Endodermal cell (in vitro differentiated cells): ENCODE measurements around the gene ZNF614. TPM values are rescaled to one million over a fixed set of nuclear protein-coding genes. Genes with fewer than 3 reads are reported as not detected.

Source experiments
- DNase-seq: peaks from one replicate; pipeline ENCODE4 v3.0.0-alpha.2; 2017
- H3K27ac ChIP-seq: 2 replicates; pipeline ENCODE4 v1.5.1; 2013; ENCODE audit warnings: mild to moderate bottlenecking, low read depth, low read length, moderate library complexity
- H3K27me3 ChIP-seq: 2 replicates; pipeline ENCODE4 v1.6.1; 2013; ENCODE audit warnings: mild to moderate bottlenecking, low read length, moderate library complexity; ENCODE audit not compliant: insufficient read depth, control insufficient read depth, poor library complexity, severe bottlenecking
- H3K36me3 ChIP-seq: 2 replicates; pipeline ENCODE4 v1.7.0; 2013; ENCODE audit warnings: mild to moderate bottlenecking, low read length, moderate library complexity; ENCODE audit not compliant: control insufficient read depth, insufficient read depth
- H3K4me1 ChIP-seq: one replicate; pipeline ENCODE4 v1.7.0; 2013; ENCODE audit warnings: low read length; ENCODE audit not compliant: control insufficient read depth, insufficient read depth
- H3K4me3 ChIP-seq: 2 replicates; pipeline ENCODE4 v1.5.1; 2013; ENCODE audit warnings: mild to moderate bottlenecking, low read length, moderate library complexity
- H3K9ac ChIP-seq: 2 replicates; pipeline ENCODE4 v1.6.1; 2013; ENCODE audit warnings: mild to moderate bottlenecking, low read length, moderate library complexity; ENCODE audit not compliant: poor library complexity, severe bottlenecking; ENCODE audit errors: extremely low read depth
- H3K9me3 ChIP-seq: 2 replicates; pipeline ENCODE4 v1.6.1; 2013; ENCODE audit warnings: mild to moderate bottlenecking, low read length, moderate library complexity; ENCODE audit not compliant: control insufficient read depth
- H3K27ac Mint-ChIP-seq: 2 replicates; pipeline ENCODE4 v1.8.0; 2020; ENCODE audit warnings: mixed read lengths
- H3K27me3 Mint-ChIP-seq: 2 replicates; pipeline ENCODE4 v1.8.0; 2021; ENCODE audit warnings: mild to moderate bottlenecking, mixed read lengths; ENCODE audit not compliant: insufficient read depth
- H3K36me3 Mint-ChIP-seq: 2 replicates; pipeline ENCODE4 v1.8.0; 2020; ENCODE audit warnings: low read depth, mixed read lengths
- H3K4me1 Mint-ChIP-seq: 2 replicates; pipeline ENCODE4 v1.8.0; 2020; ENCODE audit warnings: mixed read lengths
- H3K4me3 Mint-ChIP-seq: 2 replicates; pipeline ENCODE4 v1.8.0; 2020; ENCODE audit warnings: mild to moderate bottlenecking, moderate library complexity, mixed read lengths
- H3K9me3 Mint-ChIP-seq: 2 replicates; pipeline ENCODE4 v1.8.0; 2020; ENCODE audit warnings: mild to moderate bottlenecking, mixed read lengths
- WGBS, 2 experiments: methylation state at CpG; one replicate each; pipeline versions ENCODE4 v1.1.5 to v1.1.7; 2013; ENCODE audit warnings: missing lambda C conversion rate in 2 of 2, mixed read lengths in 1 of 2; ENCODE audit not compliant: insufficient coverage in 1 of 2, insufficient read length in 1 of 2; 5-methylcytosine and 5-hydroxymethylcytosine counted together
- total RNA-seq, 2 donors: library from RNA; stranded (reverse); fragmentation: NEBNext Ultra II Directional in 1 of 2; extraction: Animal tissue kit (Norgen Biotek cat#: 25700) in 1 of 2; gene quantifications; 2 replicates in 1 of 2; 3 replicates in 1 of 2; pipeline ENCODE4 v1.2.1, GENCODE V29; 2021
- TF ChIP-seq, protein P1 (sequence below): fragments of 200-600 bp; sonication (generic); conservative IDR thresholded peaks from 2 replicates; pipeline ENCODE4 v1.5.0; 2021; ENCODE audit warnings: antibody characterized with exemption, mild to moderate bottlenecking

Gene ZNF614
- total RNA-seq, 2 donors from 2014 or later, result 46.2 to 66.7 TPM

DNA sequence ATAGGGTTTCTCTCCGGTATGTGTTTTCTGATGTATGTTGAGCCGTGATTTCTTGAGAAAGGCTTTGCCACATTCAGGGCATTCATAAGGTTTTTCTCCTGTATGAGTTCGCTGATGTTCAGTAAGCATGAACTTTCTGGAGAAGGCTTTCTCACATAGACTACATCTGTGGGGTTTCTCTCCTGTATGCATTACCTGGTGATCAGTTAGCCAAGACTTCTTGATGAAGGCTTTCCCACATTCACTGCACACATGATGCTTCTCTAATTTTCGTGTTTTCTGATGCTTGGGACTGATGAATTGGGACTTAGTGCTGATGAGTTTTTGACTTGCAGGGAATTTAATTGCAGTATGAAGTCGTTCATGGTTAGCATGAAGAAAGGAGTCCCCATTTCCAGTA, 62.6 kb downstream of the ZNF614 start:
- Mint-ChIP-seq H3K27ac (no peak overlapping the region), H3K4me1 (peaks cover 7% of the 10 kb centered on the region), H3K36me3 (peaks cover 86% of the 10 kb centered on the region), H3K27me3 (peaks cover under 1% of the 10 kb centered on the region), H3K4me3 (no peak overlapping the region), H3K9me3 (peaks cover 94% of the 10 kb centered on the region)
- WGBS, 2 experiments, result 93 to 96% methylated on average over 3 to 5 of the region's 5 CpGs
- TF ChIP-seq, protein P1, sequence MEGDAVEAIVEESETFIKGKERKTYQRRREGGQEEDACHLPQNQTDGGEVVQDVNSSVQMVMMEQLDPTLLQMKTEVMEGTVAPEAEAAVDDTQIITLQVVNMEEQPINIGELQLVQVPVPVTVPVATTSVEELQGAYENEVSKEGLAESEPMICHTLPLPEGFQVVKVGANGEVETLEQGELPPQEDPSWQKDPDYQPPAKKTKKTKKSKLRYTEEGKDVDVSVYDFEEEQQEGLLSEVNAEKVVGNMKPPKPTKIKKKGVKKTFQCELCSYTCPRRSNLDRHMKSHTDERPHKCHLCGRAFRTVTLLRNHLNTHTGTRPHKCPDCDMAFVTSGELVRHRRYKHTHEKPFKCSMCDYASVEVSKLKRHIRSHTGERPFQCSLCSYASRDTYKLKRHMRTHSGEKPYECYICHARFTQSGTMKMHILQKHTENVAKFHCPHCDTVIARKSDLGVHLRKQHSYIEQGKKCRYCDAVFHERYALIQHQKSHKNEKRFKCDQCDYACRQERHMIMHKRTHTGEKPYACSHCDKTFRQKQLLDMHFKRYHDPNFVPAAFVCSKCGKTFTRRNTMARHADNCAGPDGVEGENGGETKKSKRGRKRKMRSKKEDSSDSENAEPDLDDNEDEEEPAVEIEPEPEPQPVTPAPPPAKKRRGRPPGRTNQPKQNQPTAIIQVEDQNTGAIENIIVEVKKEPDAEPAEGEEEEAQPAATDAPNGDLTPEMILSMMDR, result no peak
- Histone ChIP-seq H3K9ac (no peak overlapping the region), H3K4me3 (peak overlapping the region; percentile 73), H3K4me1 (peaks cover 3% of the 10 kb centered on the region), H3K36me3 (peaks cover 83% of the 10 kb centered on the region), H3K27ac (no peak overlapping the region), H3K27me3 (no peaks in the 10 kb centered on the region), H3K9me3 (peaks cover 96% of the 10 kb centered on the region)
- no peak for DNase-seq

Other genes starting within 250 kb of the ZNF614 start
- not detected for gene FPR3, start 233.2 kb downstream of the ZNF614 start, total RNA-seq
- gene ZNF577, start 140.4 kb downstream of the ZNF614 start, total RNA-seq, result 10 to 100 TPM; 25.8 to 31.1 TPM
- 10 to 100 TPM; 61.0 to 69.3 TPM for gene ZNF649, start 123.4 kb downstream of the ZNF614 start, total RNA-seq
- gene ZNF613, start 100.9 kb downstream of the ZNF614 start, total RNA-seq, result 10 to 100 TPM; 17.5 to 22.5 TPM
- gene ZNF350, start 41.5 kb downstream of the ZNF614 start, total RNA-seq, result 10 to 100 TPM in 1 of 2 donors, 1 to 10 TPM in 1; 8.3 to 11.2 TPM
- 10 to 100 TPM; 19.3 to 29.1 TPM for gene ZNF615, start 20.2 kb downstream of the ZNF614 start, total RNA-seq
- gene ZNF432, start 20.5 kb upstream of the ZNF614 start, total RNA-seq, result 10 to 100 TPM; 21.3 to 31.0 TPM
- gene ZNF841, start 67.4 kb upstream of the ZNF614 start, total RNA-seq, result 10 to 100 TPM; 27.3 to 37.7 TPM
- gene ZNF616, start 111.6 kb upstream of the ZNF614 start, total RNA-seq, result 10 to 100 TPM; 23.5 to 24.5 TPM
- gene ZNF836, start 143.2 kb upstream of the ZNF614 start, total RNA-seq, result 10 to 100 TPM; 22.1 to 26.2 TPM
- 100 to 1,000 TPM; 345 to 348 TPM for gene PPP2R1A, start 161.7 kb upstream of the ZNF614 start, total RNA-seq
- 10 to 100 TPM; 31.2 to 41.6 TPM for gene ZNF766, start 241.2 kb upstream of the ZNF614 start, total RNA-seq